Activated CD4-positive, alpha-beta T cell treated with anti-CD3 and anti-CD28 coated beads, Interleukin-10, Interleukin-2, amounts not matched to agents 100 ng/mL and 50 ng/mL, durations not matched to agents 16 hours and 8 hours (primary cell): ENCODE measurements around the gene MED25.

Experiments used
- DNase-seq: peaks from one replicate; pipeline ENCODE4 v3.0.0-alpha.2; 2020

Gene MED25

GRCh38 chr19:49817964-49818648 is at the start of gene MED25:
Gene MED25, plus strand, starts transcription at chr19:49818289. Its CDS starts 53 bp downstream, at chr19:49818342.
- DNase-seq: peak; percentile 89

- DNase-seq: no peak
These were observed 47.6 kb upstream of the MED25 start for GRCh38 chr19:49770529-49770928.

- DNase-seq: no peak
These were observed 46.4 kb upstream of the MED25 start for GRCh38 chr19:49771674-49772139.

- DNase-seq: no peak
These were observed 45.1 kb upstream of the MED25 start for GRCh38 chr19:49772850-49773432.

DNA sequence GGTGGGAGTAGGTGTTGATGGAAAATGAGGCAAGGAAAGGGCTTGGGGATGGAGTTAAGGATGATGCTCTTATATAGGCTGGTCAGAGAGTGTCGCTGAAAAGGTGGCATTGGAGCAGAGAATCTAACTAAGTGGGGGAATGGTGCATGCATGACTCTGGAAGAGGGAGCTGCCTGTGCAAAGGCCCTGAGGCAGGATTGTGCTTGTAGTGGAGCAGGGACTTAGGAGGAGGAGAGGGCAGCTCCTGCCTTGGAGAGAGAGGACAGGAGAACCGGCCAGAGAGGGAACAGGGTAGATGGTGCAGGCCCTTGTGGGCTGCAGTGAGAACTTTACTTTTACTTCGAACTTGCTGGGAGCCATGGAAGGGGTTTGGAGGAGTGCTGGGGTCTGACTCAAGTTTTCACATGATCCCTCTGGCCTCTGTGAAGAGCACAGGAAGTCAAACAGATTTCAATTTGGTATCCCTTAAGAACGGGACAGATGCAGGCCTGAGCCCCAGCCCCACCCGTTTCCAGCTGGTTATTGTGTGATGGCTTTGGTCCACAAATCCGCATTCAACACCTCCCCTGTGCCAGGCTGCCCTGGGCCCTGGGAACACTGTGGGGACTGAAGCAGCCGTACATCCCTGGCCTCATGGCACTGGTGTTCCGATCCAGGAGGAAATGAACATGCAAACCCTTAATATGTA is 44.3 kb upstream of the MED25 start:
- DNase-seq: no peak

DNA sequence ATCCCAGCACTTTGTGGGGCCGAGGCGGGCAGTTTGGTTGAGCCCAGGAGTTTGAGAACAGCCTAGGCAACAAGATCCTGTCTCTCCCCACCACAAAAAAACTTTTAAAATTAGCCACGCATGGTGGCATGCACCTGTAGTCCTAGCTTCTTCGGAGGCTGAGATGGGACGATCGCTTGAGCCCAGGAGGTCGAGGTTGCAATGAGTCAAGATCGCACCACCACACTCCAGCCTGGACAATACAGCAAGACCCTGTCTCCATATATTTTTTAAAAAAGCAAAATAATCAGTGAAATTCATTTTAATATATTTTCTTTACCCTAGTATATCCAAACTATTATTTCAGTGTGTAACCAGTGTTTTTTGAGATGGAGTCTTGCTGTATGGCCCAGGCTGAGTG is 43.1 kb upstream of the MED25 start:
- DNase-seq: no peak

GRCh38 chr19:49775742-49776370 is 42.2 kb upstream of the MED25 start:
- no peak for DNase-seq

DNA sequence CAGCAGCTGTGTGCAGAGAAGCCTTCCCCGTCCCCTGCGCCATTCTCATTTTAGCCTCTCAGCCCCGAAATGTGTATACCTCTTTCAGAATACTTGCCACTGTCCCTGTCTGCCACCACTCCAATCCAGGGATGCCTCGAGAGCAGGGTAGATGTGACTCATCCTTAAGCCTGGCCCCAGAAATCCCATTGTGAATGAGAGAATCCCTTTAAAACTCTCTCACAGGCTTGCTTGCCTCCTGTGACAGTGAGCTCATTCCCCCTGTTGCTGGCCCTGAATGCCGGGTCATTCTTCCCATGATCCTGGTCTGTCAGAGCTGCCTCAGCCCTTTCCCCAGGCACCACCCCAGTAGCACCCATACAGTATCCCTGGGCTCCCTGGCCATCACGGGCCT is 41.7 kb upstream of the MED25 start:
- DNase-seq: no peak

- no peak for DNase-seq
These were observed 38.1 kb upstream of the MED25 start for GRCh38 chr19:49779731-49780555.

DNA sequence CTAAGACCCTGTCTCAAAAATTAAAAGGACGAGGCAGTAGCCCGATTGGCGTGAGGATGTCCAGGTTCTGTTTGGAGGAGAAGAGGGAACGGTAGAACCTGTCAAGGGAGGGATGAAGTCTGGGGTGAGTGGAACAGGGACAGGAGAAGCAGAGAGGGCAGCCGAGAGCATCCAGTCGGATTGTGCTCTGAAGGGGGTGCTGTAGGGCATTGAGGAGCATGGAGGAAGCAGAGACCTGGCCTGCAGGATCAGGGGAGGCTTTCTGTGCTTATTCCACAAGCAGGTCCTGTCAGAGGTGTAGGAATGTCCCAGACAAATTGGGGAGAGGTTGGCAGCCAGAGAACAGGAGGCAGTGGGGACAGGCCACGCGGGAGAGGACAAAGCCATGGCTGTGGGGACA is 37.2 kb upstream of the MED25 start:
- no peak for DNase-seq

DNA sequence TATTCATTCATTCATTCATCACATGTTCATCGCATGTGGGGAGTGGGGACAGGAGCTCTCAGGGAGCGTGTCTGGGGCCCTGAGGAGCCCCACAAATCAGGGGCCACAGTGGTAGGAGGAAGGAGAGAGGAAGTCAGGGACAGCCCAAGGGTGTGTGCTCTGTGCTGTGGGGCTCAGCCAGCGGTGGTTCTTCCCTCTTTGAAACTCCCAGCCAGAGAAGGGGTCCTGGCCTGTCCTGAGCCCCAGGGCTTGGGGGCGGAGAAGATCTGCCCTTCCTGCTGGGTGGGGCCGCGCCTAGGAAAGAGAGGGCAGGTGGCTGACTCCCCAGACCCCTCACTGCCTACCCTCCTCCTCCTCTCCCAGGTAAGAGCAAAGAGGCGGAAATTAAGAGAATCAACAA is 36.7 kb upstream of the MED25 start:
- DNase-seq: no peak

- no peak for DNase-seq
These were observed 35.6 kb upstream of the MED25 start for GRCh38 chr19:49782515-49782914.

- DNase-seq: no peak
These were observed 31.7 kb upstream of the MED25 start for GRCh38 chr19:49786376-49786820.

- DNase-seq: no peak
These were observed 30.3 kb upstream of the MED25 start for GRCh38 chr19:49787746-49788145.

DNA sequence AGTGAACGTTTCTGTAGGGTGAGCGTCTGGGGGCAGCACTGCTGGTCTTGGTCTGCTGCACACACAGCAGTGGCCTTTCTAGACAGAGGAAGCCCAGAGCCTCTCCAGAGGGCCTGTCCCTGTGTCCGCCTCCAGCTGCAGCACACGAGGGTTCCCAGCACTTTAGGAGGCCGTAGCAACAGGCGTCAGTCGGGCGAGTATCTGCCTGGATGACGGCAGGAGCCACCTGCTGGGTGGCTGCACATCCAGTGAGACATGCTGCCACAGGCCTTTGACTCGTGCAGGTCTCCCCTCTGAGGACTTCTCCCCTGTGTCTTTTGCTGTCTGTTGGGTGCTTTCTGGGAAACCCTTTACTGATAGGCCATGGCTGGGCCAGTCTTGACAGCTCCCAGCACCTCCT is 29.2 kb upstream of the MED25 start:
- DNase-seq: no peak

DNA sequence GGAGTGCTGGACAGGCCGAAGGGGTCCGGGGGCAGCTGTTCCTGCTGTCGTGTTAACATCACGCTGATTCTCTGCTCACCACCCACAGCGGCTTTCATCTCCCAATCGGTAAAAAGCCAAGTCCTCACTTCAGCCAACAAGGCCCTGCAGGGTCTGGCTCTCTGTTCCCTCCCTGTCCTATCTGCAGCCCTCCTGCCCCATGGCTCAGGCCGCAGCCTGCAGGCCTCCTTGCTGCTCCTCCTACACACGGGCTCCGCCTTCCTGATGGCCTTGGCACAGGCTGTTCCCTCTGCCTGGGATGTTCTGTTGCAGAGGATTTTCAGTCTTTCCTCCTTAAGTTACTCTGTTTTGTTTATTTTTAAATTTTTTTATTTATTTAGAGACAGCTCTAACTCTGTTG is 27.2 kb upstream of the MED25 start:
- no peak for DNase-seq

DNA sequence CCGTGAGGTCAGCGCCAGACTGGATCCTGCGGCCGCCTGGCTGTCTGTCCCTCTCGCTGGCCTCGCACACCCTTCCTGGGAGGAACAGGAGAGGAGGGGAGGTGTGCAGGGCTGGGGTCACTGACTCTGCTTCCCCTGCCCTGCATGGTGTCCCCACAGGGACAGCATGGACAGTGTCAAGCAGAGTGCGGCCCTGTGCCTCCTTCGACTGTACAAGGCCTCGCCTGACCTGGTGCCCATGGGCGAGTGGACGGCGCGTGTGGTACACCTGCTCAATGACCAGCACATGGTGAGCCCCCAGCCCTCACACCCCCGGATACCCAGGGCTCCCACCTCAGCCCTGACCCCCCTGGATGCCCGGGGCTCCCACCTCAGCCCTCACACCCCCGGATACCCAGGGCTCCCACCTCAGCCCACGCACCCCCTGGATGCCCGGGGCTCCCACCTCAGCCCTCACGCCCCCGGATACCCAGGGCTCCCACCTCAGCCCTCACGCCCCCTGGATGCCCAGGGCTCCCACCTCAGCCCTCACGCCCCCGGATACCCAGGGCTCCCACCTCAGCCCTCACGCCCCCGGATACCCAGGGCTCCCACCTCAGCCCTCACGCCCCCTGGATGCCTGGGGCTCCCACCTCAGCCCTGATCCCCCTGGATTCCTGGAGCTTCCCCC is 26.2 kb upstream of the MED25 start:
- no peak for DNase-seq

GRCh38 chr19:49792829-49793560 is 25.1 kb upstream of the MED25 start:
- no peak for DNase-seq

DNA sequence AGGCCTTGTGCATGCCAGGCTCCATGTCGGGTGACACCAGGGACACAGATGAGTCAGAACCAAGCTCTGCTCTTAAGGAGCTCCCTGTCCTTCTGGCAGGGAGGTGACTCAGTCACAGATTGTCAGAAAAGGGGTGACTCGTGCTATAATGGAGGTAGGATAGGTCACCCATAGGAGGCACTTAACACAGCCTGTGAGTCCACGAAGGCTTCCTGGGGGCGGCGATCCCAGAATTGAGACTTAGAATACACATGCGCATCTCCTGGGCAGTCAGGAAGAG is 24.6 kb upstream of the MED25 start:
- DNase-seq: peak; percentile 50

GRCh38 chr19:49795615-49796014 is 22.5 kb upstream of the MED25 start:
- DNase-seq: no peak

GRCh38 chr19:49798574-49798973 is 19.5 kb upstream of the MED25 start:
- no peak for DNase-seq
